GM23338 (cell line): ENCODE results near the gene PPP1CC. TPM values are rescaled to one million over a fixed set of nuclear protein-coding genes. Genes with fewer than 3 reads are reported as not detected.

Source experiments
- ATAC-seq: fragments of 200-7000 bp; cut with Tn5 transposase; 3 replicates; pipeline ENCODE4 v1.9.1; 2020
- DNase-seq: peaks from one replicate; pipeline ENCODE4 v3.0.0-alpha.2; 2015; ENCODE audit warnings: low spot score
- H2AFZ ChIP-seq: fragments of 200-600 bp; sonication (generic); 2 replicates; pipeline ENCODE4 v1.8.0; 2016; ENCODE audit warnings: antibody characterized with exemption, mild to moderate bottlenecking, moderate library complexity
- H3F3A ChIP-seq: fragments of 200-600 bp; sonication (generic); replicated peaks from 2 replicates; pipeline ENCODE4 v1.8.0; 2017; ENCODE audit warnings: antibody characterized with exemption, mixed run types, low read depth
- H3K27ac ChIP-seq: fragments of 200-600 bp; sonication (generic); 2 replicates; pipeline ENCODE4 v1.6.1; 2016; ENCODE audit warnings: low read depth
- H3K27me3 ChIP-seq: fragments of 200-600 bp; sonication (generic); 2 replicates; pipeline ENCODE4 v1.8.0; 2016; ENCODE audit warnings: mild to moderate bottlenecking, mixed run types, moderate library complexity; ENCODE audit not compliant: insufficient read depth
- H3K36me3 ChIP-seq: fragments of 200-600 bp; sonication (generic); 2 replicates; pipeline ENCODE4 v1.8.0; 2016; ENCODE audit warnings: mild to moderate bottlenecking; ENCODE audit not compliant: insufficient read depth
- H3K4me1 ChIP-seq: fragments of 200-600 bp; sonication (generic); 2 replicates; pipeline ENCODE4 v1.8.0; 2016; ENCODE audit warnings: mild to moderate bottlenecking, moderate library complexity; ENCODE audit not compliant: insufficient read depth
- H3K4me2 ChIP-seq: fragments of 200-600 bp; sonication (generic); 2 replicates; pipeline ENCODE4 v1.7.1; 2017; ENCODE audit warnings: mixed run types
- H3K4me3 ChIP-seq: fragments of 200-600 bp; sonication (generic); 2 replicates; pipeline ENCODE4 v1.6.1; 2016; ENCODE audit warnings: mixed run types
- H3K79me2 ChIP-seq: fragments of 200-600 bp; sonication (generic); replicated peaks from 2 replicates; pipeline ENCODE4 v1.8.0; 2017; ENCODE audit warnings: mild to moderate bottlenecking; ENCODE audit not compliant: insufficient read depth
- H3K9me2 ChIP-seq: fragments of 200-600 bp; sonication (generic); 2 replicates; pipeline ENCODE4 v1.8.0; 2017; ENCODE audit not compliant: insufficient read depth
- H4K20me1 ChIP-seq: fragments of 200-600 bp; sonication (generic); replicated peaks from 2 replicates; pipeline ENCODE4 v1.8.0; 2017; ENCODE audit warnings: mild to moderate bottlenecking; ENCODE audit not compliant: insufficient read depth
- H3K27ac Mint-ChIP-seq: 2 replicates; pipeline ENCODE4 v1.8.0; 2020; ENCODE audit warnings: inconsistent platforms, mild to moderate bottlenecking, moderate library complexity, mixed read lengths
- H3K27me3 Mint-ChIP-seq: 3 replicates; pipeline ENCODE4 v1.8.0; 2022; ENCODE audit warnings: low read depth, mild to moderate bottlenecking, moderate library complexity, mixed read lengths, inconsistent platforms; ENCODE audit not compliant: insufficient read depth, poor library complexity
- H3K36me3 Mint-ChIP-seq: 3 replicates; pipeline ENCODE4 v1.8.0; 2021; ENCODE audit warnings: low read depth, mild to moderate bottlenecking, inconsistent platforms, moderate library complexity, mixed read lengths
- H3K4me1 Mint-ChIP-seq: 3 replicates; pipeline ENCODE4 v1.8.0; 2020; ENCODE audit warnings: mild to moderate bottlenecking, inconsistent platforms, mixed read lengths
- H3K4me3 Mint-ChIP-seq: 3 replicates; pipeline ENCODE4 v1.8.0; 2021; ENCODE audit warnings: moderate library complexity, mild to moderate bottlenecking, inconsistent platforms, mixed read lengths
- H3K9me3 Mint-ChIP-seq: 3 replicates; pipeline ENCODE4 v1.8.0; 2020; ENCODE audit warnings: moderate library complexity, mild to moderate bottlenecking, inconsistent platforms, mixed read lengths
- CREB1 ChIP-seq: fragments of 250-450 bp; sonication (Bioruptor Pico); IDR thresholded peaks from 2 replicates; pipeline ENCODE4 v1.5.0; 2020; ENCODE audit warnings: low read depth, mild to moderate bottlenecking, moderate library complexity
- CTCF ChIP-seq, 2 experiments: fragments of 200-600 bp in 1 of 2; sonication (generic) in 1 of 2; conservative IDR thresholded peaks; 2 replicates each; pipeline versions ENCODE4 v1.5.1 to v1.6.1; 2016 to 2017; ENCODE audit warnings: antibody characterized with exemption in 2 of 2, low read depth in 2 of 2, mild to moderate bottlenecking in 2 of 2, moderate library complexity in 1 of 2
- ETS1 ChIP-seq: IDR thresholded peaks from 2 replicates; pipeline ENCODE4 v1.6.1; 2016; ENCODE audit warnings: antibody characterized with exemption
- EZH2 ChIP-seq: fragments of 200-600 bp; sonication (generic); IDR thresholded peaks from one replicate; pipeline ENCODE4 v1.8.0; 2017; ENCODE audit warnings: antibody characterized with exemption, mild to moderate bottlenecking, low read depth; ENCODE audit not compliant: unreplicated experiment
- EZH2phosphoT487 ChIP-seq: fragments of 200-600 bp; sonication (generic); IDR thresholded peaks from one replicate; pipeline ENCODE4 v1.8.1; 2018; ENCODE audit warnings: antibody characterized with exemption; ENCODE audit not compliant: unreplicated experiment
- JUNB ChIP-seq: IDR thresholded peaks from one replicate; pipeline ENCODE4 v1.6.1; 2016; ENCODE audit warnings: antibody characterized with exemption; ENCODE audit not compliant: unreplicated experiment
- NANOG ChIP-seq: IDR thresholded peaks from 2 replicates; pipeline ENCODE4 v1.6.1; 2016; ENCODE audit warnings: antibody characterized with exemption, borderline replicate concordance
- POLR2AphosphoS5 ChIP-seq: IDR thresholded peaks from 2 replicates; pipeline ENCODE4 v1.6.1; 2016; ENCODE audit warnings: antibody characterized with exemption, low read depth
- REST ChIP-seq: IDR thresholded peaks from one replicate; pipeline ENCODE4 v1.6.1; 2018; ENCODE audit warnings: antibody characterized with exemption; ENCODE audit not compliant: unreplicated experiment
- STAT1 ChIP-seq: IDR thresholded peaks from one replicate; pipeline ENCODE4 v1.6.1; 2016; ENCODE audit warnings: antibody characterized with exemption; ENCODE audit not compliant: unreplicated experiment
- ZNF114 ChIP-seq: fragments of 250-450 bp; sonication (Bioruptor Pico); IDR thresholded peaks from 2 replicates; pipeline ENCODE4 v1.5.0; 2020; ENCODE audit warnings: mild to moderate bottlenecking, moderate library complexity
- ZNF331 ChIP-seq: fragments of 250-450 bp; sonication (Bioruptor Pico); IDR thresholded peaks from 2 replicates; pipeline ENCODE4 v1.5.0; 2020; ENCODE audit warnings: low read depth, mild to moderate bottlenecking, moderate library complexity
- ZNF462 ChIP-seq: fragments of 250-450 bp; sonication (Bioruptor Pico); IDR thresholded peaks from 2 replicates; pipeline ENCODE4 v1.5.0; 2020; ENCODE audit warnings: mild to moderate bottlenecking, moderate library complexity
- polyA plus RNA-seq: library from polyadenylated mRNA; unstranded; fragments of >200 nt; fragmentation: Nextera tagmentation; extraction: Ambion mirVana; gene quantifications from 2 replicates; pipeline ENCODE4 v1.2.1, GENCODE V29; 2016
- total RNA-seq: library from RNA; depleted of rRNA; stranded (reverse); fragments of >200 nt; shearing (Covaris generic); gene quantifications from 2 replicates; pipeline ENCODE4 v1.2.3, GENCODE V29; 2014

The PPP1CC gene
- total and polyA plus RNA-seq, 2 experiments from 2014 or later = 276 to 501 TPM

- Histone ChIP-seq H3K27ac (no peak overlapping the region), H3K4me2 (peak overlapping the region; percentile 99), H2AFZ (no peak overlapping the region), H3K27me3 (no peaks in the 10 kb centered on the region), H3K4me1 (peaks cover 44% of the 10 kb centered on the region), H3K36me3 (peaks cover 2% of the 10 kb centered on the region; the same call in 1 of the 2 replicates), H3F3A (no peaks in the 10 kb centered on the region), H3K4me3 (peak overlapping the region; percentile 99; the same call in 1 of the 2 replicates), H3K9me2 (no peaks in the 10 kb centered on the region), H3K79me2 (peaks cover 100% of the 10 kb centered on the region), H4K20me1 (peaks cover 93% of the 10 kb centered on the region)
- peaks cover 2% of the 10 kb centered on the region for H3K27me3 Mint-ChIP-seq
- DNase-seq = no peak
- H3K4me1 Mint-ChIP-seq = peaks cover 38% of the 10 kb centered on the region
- peak overlapping the region; percentile 30; the same call in 1 of the 3 replicates for H3K4me3 Mint-ChIP-seq
- no peak for ATAC-seq
- peaks cover 47% of the 10 kb centered on the region for H3K36me3 Mint-ChIP-seq
- TF ChIP-seq EZH2 = no peak
- no peak for TF ChIP-seq ZNF331
- no peak for TF ChIP-seq STAT1
- no peak for TF ChIP-seq ETS1
- no peak for TF ChIP-seq CTCF (conservative IDR thresholded peaks at IDR 0.05; ENCODE audit: low read depth in 2 of 2)
- TF ChIP-seq EZH2phosphoT487 = no peak
- no peak for TF ChIP-seq NANOG
- TF ChIP-seq POLR2AphosphoS5 = no peak
- no peak for TF ChIP-seq ZNF114 (CRISPR knock-in tag)
- TF ChIP-seq CREB1 (CRISPR knock-in tag) = no peak
- TF ChIP-seq ZNF462 = no peak
- TF ChIP-seq REST = no peak
- no peak for TF ChIP-seq JUNB
- H3K9me3 Mint-ChIP-seq = no peaks in the 10 kb centered on the region
- H3K27ac Mint-ChIP-seq = peak overlapping the region; percentile 72
These were observed 5.2 kb downstream of the PPP1CC start for GRCh38 chr12:110737532-110737931.
